OCI-LY3 (cell line): Measurements from ENCODE around the gene RBM15.

Experiments
- H2AFZ ChIP-seq: fragments of 200-600, 300-600 bp; shearing (Covaris generic); 2 replicates; pipeline ENCODE4 v1.6.0; 2014; ENCODE audit warnings: antibody characterized with exemption, low read depth, low read length
- H3K27ac ChIP-seq: fragments of 200-600, 300-600 bp; sonication (generic); 2 replicates; pipeline ENCODE4 v1.5.1; 2014; ENCODE audit warnings: mild to moderate bottlenecking, low read length, moderate library complexity, mixed read lengths
- H3K27me3 ChIP-seq: fragments of 200-600, 300-600 bp; sonication (generic); 2 replicates; pipeline ENCODE4 v1.6.1; 2014; ENCODE audit warnings: low read depth, low read length, mixed read lengths
- H3K36me3 ChIP-seq: fragments of 200-600, 300-600 bp; sonication (generic); replicated peaks from 2 replicates; pipeline ENCODE3; 2014; ENCODE audit warnings: low read depth, low read length, mixed read lengths
- H3K4me1 ChIP-seq: fragments of 300-600, 200-600 bp; sonication (generic); 2 replicates; pipeline ENCODE4 v1.6.1; 2014; ENCODE audit warnings: low read length, mixed read lengths
- H3K4me2 ChIP-seq: fragments of 200-600, 300-600 bp; sonication (generic); 2 replicates; pipeline ENCODE4 v1.6.1; 2014; ENCODE audit warnings: low read length, mixed read lengths
- H3K4me3 ChIP-seq: fragments of 300-600, 200-600 bp; sonication (generic); 2 replicates; pipeline ENCODE4 v1.5.1; 2014; ENCODE audit warnings: antibody characterized with exemption, mild to moderate bottlenecking, low read length, moderate library complexity
- H3K79me2 ChIP-seq: fragments of 300-600, 200-600 bp; shearing (Covaris generic); 2 replicates; pipeline ENCODE4 v1.6.1; 2014; ENCODE audit warnings: mild to moderate bottlenecking, low read length, mixed read lengths
- H3K9ac ChIP-seq: fragments of 300-600, 200-600 bp; shearing (Covaris generic); 2 replicates; pipeline ENCODE4 v1.6.0; 2014; ENCODE audit warnings: mild to moderate bottlenecking, low read length, moderate library complexity
- H3K9me3 ChIP-seq: fragments of 200-600, 300-600 bp; shearing (Covaris generic); 2 replicates; pipeline ENCODE4 v1.6.1; 2014; ENCODE audit warnings: low read length, mixed read lengths; ENCODE audit not compliant: insufficient read depth
- H4K20me1 ChIP-seq: fragments of 200-600, 300-600 bp; sonication (generic); 2 replicates; pipeline ENCODE4 v1.6.1; 2016; ENCODE audit warnings: low read length, mixed read lengths; ENCODE audit not compliant: insufficient read depth
- EZH2phosphoT487 ChIP-seq: fragments of 200-600 bp; shearing (Covaris generic); IDR thresholded peaks from 2 replicates; pipeline ENCODE4 v1.6.1; 2018; ENCODE audit warnings: antibody characterized with exemption, mixed run types, low read depth
- TF ChIP-seq, protein P1 (sequence below): fragments of 200-600, 300-600 bp; sonication (generic); IDR thresholded peaks from 2 replicates; pipeline ENCODE4 v1.5.1; 2014; ENCODE audit warnings: antibody characterized with exemption, low read length, low read depth

The RBM15 gene

DNA sequence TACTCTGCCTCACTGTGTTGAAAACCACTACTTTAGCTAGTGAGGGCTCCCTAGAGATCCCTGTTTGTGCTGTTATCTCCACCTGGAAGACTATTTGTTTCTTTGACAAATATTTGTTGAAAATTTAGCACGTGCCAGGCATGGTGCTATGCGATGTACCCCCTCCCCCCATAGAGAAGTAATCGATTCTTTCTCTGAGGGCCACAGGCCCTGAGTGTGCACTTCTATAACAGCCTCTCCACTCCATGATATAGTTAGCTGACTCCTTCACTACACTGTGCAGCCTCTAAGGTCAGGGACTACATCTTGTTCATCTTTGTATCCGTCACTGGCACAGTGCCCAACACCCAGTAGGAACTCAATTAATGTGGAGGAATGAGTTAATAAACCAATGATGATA, 17.3 kb upstream of the RBM15 start:
- H4K20me1 ChIP-seq, result no peaks in the 10 kb centered on the region
- no peaks in the 10 kb centered on the region for H3K4me1 ChIP-seq
- no peak for TF ChIP-seq EZH2phosphoT487
- TF ChIP-seq, protein P1, sequence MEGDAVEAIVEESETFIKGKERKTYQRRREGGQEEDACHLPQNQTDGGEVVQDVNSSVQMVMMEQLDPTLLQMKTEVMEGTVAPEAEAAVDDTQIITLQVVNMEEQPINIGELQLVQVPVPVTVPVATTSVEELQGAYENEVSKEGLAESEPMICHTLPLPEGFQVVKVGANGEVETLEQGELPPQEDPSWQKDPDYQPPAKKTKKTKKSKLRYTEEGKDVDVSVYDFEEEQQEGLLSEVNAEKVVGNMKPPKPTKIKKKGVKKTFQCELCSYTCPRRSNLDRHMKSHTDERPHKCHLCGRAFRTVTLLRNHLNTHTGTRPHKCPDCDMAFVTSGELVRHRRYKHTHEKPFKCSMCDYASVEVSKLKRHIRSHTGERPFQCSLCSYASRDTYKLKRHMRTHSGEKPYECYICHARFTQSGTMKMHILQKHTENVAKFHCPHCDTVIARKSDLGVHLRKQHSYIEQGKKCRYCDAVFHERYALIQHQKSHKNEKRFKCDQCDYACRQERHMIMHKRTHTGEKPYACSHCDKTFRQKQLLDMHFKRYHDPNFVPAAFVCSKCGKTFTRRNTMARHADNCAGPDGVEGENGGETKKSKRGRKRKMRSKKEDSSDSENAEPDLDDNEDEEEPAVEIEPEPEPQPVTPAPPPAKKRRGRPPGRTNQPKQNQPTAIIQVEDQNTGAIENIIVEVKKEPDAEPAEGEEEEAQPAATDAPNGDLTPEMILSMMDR, result no peak
- H3K4me2 ChIP-seq, result no peak overlapping the region
- H3K79me2 ChIP-seq, result no peaks in the 10 kb centered on the region
- no peaks in the 10 kb centered on the region for H3K9me3 ChIP-seq
- H3K9ac ChIP-seq, result no peak overlapping the region
- H3K4me3 ChIP-seq, result no peak overlapping the region
- no peaks in the 10 kb centered on the region for H3K36me3 ChIP-seq
- H2AFZ ChIP-seq, result no peak overlapping the region
- no peak overlapping the region for H3K27ac ChIP-seq
- H3K27me3 ChIP-seq, result no peaks in the 10 kb centered on the region

DNA sequence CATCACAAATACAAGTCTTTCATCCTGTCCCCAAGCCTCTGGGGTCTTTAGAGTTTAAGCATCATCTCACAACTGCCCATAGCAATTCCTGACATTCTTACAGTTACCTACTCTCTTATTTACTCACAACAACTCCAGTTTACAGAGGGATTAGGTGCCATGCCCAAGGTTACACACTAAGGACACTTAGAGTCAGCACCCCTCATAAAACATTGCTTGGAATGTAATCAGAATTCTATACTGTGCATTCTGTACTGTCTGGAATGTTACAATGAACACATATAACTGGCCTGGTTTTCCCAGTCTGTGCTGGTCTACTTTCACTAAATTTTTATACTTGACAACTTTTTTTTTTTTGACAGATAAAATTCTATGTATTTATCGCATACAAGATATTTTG, 14.5 kb upstream of the RBM15 start:
- Histone ChIP-seq H3K9ac (no peak overlapping the region), H3K36me3 (no peaks in the 10 kb centered on the region), H3K4me2 (no peak overlapping the region), H3K4me3 (no peak overlapping the region), H3K27ac (no peak overlapping the region), H4K20me1 (no peaks in the 10 kb centered on the region), H3K79me2 (no peaks in the 10 kb centered on the region), H2AFZ (no peak overlapping the region), H3K4me1 (no peaks in the 10 kb centered on the region), H3K9me3 (no peaks in the 10 kb centered on the region), H3K27me3 (no peaks in the 10 kb centered on the region)
- TF ChIP-seq EZH2phosphoT487, result no peak
- TF ChIP-seq, protein P1, result no peak

DNA sequence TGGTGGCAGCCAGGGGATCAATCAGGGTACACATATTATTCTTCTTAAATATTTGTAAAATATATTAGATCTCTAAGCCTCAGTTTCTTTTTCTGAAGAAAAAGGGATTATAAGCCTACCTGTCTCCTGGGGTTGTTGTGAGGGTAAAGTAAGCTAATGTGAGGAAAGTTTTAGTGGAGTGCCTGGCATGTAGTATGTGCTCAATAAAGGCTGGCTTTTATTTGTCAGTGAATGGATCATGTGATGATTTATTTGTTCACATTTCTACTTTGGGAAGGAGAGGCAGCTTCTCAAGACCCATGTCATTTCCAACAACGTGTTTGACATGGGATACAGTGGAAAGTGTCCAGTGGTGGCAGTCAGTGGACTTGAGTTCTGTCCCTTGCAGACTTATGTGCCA, 12.4 kb upstream of the RBM15 start:
- Histone ChIP-seq H3K27ac (no peak overlapping the region), H2AFZ (no peak overlapping the region), H3K4me1 (peaks cover 6% of the 10 kb centered on the region; the same call in 1 of the 2 replicates), H3K4me2 (no peak overlapping the region), H3K9me3 (no peaks in the 10 kb centered on the region), H4K20me1 (no peaks in the 10 kb centered on the region), H3K9ac (no peak overlapping the region), H3K79me2 (no peaks in the 10 kb centered on the region), H3K27me3 (no peaks in the 10 kb centered on the region), H3K4me3 (no peak overlapping the region), H3K36me3 (no peaks in the 10 kb centered on the region)
- TF ChIP-seq, protein P1, result no peak
- no peak for TF ChIP-seq EZH2phosphoT487

DNA sequence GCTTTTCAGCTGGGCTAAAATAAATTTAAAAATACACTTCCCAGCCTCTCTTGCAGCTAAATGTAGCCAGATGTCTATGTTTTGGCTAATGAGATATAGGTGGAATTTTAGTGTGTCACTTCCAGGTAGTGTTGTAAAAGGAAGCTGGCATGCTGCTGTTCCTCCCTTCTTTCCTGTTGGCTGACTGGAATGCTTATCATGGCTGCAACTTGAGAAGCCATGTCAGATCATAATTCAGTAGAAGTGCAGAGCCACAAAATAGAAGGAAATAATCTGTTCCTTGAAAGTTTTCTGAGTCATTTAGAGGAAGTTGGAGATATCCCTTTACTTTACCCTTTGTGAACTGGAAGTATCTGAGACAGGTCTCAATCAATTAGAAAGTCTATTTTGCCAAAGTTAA, 10.9 kb upstream of the RBM15 start:
- Histone ChIP-seq H3K4me3 (no peak overlapping the region), H2AFZ (no peak overlapping the region), H3K9ac (no peak overlapping the region), H3K36me3 (no peaks in the 10 kb centered on the region), H3K4me2 (no peak overlapping the region), H3K27ac (no peak overlapping the region), H3K27me3 (no peaks in the 10 kb centered on the region), H3K9me3 (no peaks in the 10 kb centered on the region), H4K20me1 (no peaks in the 10 kb centered on the region), H3K79me2 (no peaks in the 10 kb centered on the region), H3K4me1 (peaks cover 6% of the 10 kb centered on the region; the same call in 1 of the 2 replicates)
- no peak for TF ChIP-seq EZH2phosphoT487
- TF ChIP-seq, protein P1, result no peak
